GM19351 (cell line): ENCODE measurements around the gene SLC29A1.

Experiments used
- ATAC-seq: cut with Tn5 transposase; IDR thresholded peaks from one replicate; pipeline ENCODE4 v1.9.1; 2021; ENCODE audit warnings: mild to moderate bottlenecking, moderate library complexity; ENCODE audit not compliant: unreplicated experiment

SLC29A1 gene

DNA sequence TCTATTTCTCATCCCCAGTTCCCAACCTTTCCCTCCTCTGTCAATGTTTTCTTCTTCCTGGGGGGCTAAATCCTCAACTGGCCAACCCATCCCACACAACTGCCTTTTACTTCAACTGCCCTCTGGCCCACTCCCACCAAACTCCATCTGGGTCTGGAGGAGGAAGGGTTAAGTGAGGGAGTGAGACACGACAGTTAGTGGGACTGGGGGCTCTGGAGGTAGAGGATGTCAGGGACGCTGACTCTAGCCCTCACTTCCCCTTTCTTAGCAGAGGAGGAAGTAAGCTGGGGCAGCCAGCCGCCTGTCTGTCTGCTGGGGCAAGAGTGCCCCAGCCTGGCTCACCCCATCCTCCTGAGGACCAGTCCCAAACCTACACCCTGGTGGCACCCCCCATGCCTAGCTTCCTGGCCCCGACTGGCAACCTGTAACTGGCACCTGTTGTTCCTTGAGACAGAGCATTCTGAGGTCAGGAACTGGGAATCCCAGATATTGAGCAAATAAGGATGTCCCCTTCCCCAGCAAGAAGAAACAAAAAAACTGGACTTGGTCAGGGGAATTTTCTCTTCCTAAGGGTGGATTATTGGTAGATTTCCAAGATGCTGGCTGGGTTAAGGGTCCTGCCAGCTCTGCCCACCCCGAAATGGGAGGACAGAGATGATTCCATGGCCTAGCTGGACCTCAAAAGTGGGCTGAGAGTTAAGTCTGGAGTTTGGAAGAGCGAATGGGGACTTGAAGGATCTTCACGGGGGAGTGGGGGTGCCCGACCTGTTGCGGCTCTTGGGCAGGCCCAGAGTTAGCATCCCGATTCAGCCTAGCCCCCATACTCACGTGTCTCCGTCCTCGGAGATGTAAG is 41.0 kb downstream of the SLC29A1 start:
- ATAC-seq: peak; percentile 35

DNA sequence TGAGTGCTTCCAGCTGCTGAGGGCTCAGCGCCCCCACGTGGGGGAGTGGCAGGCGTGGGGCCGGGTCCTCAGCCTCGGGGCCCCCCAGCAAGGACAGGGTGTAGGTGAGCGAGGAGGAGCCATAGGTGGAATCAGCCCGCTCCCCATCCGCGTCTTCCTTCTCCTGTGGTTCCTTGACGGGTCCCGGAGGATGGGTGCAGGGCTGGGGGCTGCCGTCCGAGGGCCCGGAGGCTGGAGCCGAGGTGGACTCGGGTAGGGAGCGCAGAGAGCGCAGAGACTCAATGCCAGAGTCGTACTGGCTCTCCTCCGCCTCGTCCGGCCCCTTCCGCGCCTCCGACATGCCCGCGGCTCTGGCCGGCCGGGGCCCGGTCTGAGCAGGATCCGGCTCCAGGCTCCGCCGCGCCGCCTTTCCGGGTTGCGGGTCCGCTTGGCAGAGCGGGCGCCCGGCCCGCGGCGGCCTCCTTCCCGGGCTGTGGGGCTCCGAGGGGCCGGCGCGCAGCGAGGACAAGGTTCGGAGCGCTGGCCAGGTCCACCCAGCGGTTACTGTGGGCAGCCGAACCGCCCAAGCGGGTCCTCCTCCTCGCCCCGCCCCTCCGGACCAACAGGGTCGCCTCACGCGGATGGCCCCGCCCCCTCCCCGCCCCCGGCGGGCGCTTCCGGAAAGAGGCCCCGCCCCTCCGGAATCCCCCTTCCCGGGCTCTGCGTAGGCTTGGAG is 41.8 kb downstream of the SLC29A1 start, which contains the start of gene NFKBIE:
TSS of gene NFKBIE (minus strand) at position 545 of the 715 bp plus-strand sequence. CDS start at position 340, 205 bp downstream.
- ATAC-seq: peak; percentile 30

DNA sequence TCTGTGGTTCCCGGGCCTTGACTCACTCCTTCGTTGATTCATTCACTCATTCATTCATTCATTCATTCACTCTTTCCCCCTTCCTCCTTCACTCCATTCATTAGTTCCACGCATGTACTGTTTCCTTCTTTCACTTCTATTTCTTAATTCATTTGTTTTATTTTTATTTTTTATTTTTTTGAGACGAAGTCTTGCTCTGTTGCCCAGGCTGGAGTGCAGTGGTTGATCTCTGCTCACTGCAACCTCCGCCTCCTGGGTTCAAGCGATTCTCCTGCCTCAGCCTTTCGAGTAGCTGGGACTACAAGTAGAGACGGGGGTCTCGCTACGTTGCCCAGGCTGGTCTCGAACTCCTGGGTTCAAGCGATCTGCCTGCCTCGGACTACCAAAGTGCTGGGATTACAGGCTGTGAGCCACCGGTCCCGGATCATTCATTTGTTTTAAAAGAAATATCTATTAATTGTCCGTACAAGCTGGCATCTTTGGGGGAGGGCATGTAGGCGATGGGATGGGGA is 42.4 kb downstream of the SLC29A1 start:
- ATAC-seq: no peak

DNA sequence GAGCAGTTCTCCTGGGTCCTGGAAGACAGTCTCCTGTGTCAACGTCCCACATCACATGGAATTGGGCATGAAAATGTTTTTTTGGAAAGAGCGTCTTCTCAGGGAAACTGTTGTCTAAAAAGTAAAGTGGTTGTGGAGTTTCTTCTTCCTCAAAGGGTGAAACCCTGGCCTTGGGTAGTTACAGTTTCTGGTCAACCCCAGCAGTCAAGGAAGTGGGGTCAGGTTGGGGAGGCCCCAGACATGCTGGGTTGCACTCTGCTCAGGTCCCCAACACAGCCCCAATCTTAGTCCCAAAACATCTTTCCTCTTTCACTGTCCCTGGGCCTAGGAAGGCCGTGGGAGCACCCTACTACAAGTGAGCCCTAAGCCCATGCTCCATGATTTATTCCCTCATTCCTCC is 43.0 kb downstream of the SLC29A1 start:
- peak; percentile 41 for ATAC-seq

DNA sequence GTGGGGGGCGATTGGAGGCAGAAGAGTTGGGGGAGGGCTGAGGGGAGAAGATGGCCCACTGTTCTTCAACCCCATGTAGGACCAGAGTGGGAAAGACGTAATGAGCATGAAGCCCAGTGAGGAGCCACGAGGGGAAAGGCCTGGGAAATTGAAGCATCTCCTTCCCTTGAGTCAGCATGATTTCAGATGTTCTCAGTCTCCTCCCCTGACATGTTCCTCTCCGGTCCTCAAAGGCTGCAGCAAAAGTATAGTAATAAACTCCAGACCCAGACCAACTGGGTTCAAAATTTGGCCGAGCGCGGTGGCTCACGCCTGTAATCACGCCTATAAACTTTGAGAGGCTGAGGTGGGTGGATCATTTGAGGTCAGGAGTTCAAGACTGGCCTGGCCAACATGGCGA is 43.9 kb downstream of the SLC29A1 start:
- no peak for ATAC-seq

DNA sequence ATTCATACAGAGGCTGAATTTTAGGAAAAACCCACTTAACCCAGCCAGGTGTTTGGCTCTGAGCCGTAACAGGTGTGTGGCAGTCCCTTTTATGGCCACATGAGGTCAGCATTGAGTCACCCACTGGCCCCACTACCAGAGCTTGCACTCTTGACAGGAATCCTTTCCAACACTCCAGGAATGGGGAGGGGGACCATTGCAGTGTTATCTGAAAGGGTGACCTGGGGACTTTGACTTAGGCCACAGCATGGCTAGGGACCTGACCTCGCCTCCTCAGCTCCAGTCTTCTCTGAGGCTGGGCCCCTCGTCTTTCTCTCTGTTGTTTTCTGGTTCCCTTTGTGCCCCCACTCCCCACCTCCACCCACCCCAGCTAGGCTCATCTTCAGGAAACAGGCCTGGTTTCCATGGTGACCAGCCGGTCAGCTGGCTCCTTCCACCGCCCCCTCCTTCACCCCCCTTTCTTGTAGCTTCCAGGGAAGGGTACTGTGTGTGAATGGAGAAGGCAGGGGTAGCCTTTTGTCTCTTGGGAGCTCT is 44.8 kb downstream of the SLC29A1 start:
- no peak for ATAC-seq

DNA sequence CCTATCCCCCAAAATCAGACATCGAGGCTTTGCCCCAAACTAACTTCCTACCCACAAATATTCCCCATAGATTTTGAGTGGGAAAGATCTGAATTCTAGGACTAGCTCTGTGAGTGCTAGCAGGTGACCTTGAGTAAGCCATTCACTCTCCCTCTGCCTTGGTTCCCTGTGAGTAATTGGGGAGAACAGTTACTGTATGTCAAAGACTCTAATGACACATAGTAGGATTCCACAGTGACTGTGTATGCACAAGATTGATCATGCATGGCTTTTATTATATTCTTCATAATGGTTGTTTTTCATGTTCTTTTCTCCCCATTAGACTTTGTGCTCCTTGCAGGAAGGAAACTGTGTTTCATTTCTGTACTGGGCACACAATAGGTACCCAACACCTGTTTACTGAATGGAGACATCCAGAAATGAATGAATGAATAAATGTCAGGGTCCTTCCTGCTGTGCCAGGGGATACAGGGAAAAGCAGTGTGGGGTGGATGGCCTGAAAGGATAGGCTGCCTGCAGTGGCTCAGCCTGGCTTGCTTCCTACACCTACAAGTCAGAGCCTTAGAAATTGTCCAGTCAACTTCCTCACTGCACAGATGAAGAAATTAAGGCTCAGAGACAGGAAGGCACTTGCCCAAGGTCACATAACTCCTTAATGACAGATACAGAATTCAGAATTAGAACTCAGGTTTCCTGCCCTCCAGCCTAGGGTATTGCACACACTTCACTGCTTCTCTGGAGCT is 46.0 kb downstream of the SLC29A1 start:
- no peak for ATAC-seq

DNA sequence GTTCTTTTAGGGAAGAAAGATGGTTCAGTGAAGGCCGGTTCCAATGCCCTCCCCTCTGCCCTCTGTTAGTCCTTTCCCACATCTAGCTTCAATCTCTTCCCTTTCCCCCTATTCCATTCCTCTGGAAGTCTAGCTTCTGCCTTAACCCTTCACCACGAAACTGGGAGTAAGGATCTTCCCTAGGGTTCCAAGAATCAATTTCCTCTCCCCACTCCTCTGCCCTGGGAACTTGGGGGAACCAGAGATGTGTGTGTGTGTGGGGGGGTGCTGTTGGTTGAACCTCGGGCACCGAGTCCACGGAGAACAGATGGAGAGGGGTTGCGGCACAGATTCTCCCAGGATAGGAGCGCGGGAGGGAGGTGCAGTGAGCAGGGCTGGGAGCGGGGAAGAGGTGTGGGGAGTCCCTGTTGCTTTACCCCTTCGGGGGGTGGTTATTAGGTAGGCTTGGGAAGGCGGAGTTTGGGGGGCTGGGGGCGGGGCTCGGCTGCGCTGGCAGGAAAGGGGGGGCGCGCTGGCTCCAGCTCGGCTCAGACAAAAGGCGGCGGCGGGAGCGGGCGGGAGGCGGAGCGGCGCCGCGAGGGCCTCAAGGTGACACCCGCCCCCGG is 46.6 kb downstream of the SLC29A1 start, which contains the start of gene TMEM151B:
TSS of gene TMEM151B (plus strand) at position 530 of the 605 bp plus-strand sequence. CDS start 293 bp downstream, outside the sequence.
- no peak for ATAC-seq

DNA sequence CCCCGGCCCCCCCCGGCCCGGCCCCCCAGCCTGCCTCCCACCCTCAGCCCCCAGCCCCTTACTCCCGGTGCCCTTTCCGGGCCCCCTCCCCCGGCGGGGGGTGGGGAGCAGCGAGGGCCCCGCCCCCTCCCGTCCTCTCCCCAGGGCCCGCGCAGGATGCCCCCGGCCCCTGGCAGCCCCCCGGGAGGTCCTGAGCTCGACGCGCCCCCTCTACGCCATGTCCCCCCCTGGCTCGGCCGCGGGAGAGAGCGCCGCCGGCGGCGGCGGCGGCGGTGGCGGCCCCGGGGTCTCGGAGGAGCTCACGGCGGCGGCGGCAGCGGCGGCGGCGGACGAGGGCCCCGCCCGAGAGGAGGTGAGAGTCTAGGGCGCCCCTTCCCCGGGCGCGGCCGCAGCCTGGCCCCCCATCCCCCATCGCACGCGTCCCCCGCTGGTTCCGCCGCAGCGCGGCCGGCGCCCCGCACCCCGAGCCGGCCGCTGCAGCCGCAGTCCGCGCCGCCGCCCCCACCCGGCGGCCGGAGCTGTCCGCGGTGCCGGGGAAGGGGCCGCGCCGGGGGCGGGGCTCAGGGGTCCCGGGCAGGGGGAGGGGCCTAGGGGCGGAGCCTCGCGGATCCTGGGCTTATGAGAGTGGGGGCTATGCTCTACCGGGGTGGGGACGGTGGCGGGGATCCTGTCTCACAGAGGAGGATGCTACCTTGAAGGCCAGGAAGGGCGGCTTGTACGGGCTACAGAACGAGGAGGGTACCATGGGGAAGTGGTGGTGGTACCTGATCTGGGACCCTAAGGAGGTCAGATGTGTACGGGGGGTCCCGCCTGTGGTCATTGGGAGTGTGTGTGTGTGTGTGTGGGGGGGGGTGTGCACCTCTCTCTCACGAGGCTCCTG is 47.4 kb downstream of the SLC29A1 start:
- no peak for ATAC-seq

DNA sequence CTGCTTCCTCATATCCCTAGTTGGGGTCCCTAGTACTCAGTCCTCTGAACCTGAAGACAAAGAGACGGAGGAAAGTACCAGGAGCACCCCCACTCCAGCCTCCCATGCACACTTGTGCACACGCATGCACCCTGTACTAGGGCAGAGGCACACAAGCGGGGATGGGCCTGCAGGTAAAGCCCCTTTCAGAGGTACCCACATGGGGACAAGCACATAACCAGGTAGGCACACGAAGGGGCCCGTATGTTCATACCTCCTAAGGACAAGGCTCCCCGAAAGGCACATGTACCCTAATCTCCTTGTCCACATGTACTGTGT is 48.0 kb downstream of the SLC29A1 start:
- ATAC-seq: no peak

DNA sequence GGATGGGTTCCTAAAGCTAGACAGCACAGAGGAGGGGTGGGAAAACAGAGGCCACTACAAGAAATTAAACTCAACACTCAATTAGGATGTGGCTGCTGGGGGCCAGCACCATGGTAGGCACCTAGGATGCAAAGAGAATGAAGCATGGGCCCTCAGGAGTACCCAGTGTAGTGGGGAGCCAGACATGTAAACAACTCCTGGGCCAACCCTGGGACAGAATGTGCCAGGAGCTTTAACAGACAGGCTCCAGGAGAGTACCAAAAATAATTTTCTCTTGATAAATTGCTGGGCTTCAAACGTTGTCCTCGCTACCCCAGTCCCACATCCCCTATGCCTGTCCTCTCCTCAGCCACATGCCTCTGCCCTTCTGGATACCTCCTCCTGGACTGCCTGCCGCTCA is 48.5 kb downstream of the SLC29A1 start:
- no peak for ATAC-seq

DNA sequence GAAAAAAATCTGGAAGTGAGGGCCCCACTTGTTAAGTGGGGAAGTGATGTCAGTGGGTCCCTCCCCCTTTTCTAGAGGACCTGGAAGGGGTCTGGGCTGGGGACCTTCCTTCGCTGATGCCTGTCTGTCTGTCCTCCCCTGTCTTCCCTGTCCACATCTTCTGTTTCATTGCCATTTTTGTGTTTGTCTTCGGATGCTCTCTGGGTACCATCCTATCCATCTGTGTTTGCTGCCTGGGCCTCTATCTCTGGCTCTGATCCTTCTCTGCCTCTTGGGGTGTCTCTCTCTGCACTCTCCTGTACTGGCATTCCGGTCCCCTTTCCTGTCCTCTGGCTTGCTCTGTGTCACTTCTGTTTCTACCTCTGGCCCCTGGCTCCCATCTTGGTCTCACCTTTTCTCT is 49.1 kb downstream of the SLC29A1 start:
- no peak for ATAC-seq

DNA sequence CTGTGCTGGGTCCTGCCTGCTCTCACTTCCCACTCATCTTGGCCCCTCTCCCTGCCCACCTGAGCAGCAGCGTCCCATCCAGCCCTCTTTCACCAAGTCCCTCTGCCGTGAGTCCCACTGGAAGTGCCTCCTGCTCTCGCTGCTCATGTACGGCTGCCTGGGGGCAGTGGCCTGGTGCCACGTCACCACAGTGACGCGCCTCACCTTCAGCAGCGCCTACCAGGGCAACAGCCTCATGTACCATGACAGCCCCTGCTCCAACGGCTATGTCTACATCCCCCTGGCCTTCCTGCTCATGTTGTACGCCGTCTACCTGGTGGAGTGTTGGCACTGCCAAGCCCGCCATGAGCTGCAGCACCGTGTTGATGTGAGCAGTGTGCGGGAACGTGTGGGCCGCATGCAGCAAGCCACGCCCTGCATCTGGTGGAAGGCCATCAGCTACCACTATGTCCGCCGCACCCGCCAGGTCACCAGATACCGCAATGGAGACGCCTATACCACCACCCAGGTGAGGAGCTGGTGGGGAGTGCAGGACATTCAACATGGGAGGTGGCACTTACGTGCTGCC is 49.7 kb downstream of the SLC29A1 start:
- no peak for ATAC-seq

DNA sequence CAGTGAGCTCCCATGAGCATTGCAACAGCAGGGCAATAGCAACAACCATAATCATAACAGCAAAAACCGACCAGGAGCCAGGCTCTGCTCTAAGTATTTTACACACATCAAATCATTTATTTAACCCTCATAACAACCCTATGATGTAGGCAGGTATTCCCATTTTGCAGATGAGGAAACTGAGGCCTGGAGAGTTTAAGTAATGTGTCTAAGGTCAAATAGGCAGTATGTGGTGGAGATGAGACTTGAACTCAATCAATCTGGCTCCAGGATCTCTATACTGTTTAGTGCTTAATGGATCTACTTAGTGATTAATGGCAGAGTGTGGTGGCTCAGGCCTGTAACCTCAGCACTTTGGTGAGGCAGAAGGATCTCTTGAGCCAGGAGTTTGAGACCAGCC is 50.2 kb downstream of the SLC29A1 start:
- no peak for ATAC-seq

DNA sequence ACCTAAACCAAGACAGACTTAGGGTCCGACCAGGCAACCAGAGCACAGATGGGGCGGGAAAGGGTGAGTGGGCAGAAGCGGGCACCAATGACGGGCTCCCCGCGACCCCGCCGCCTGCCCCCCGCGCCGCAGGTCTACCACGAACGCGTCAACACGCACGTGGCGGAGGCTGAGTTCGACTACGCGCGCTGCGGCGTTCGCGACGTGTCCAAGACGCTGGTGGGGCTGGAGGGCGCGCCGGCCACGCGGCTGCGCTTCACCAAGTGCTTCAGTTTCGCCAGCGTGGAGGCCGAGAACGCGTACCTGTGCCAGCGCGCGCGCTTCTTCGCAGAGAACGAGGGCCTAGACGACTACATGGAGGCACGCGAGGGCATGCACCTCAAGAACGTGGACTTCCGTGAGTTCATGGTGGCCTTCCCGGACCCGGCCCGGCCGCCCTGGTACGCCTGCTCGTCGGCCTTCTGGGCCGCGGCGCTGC is 51.9 kb downstream of the SLC29A1 start:
- ATAC-seq: no peak

DNA sequence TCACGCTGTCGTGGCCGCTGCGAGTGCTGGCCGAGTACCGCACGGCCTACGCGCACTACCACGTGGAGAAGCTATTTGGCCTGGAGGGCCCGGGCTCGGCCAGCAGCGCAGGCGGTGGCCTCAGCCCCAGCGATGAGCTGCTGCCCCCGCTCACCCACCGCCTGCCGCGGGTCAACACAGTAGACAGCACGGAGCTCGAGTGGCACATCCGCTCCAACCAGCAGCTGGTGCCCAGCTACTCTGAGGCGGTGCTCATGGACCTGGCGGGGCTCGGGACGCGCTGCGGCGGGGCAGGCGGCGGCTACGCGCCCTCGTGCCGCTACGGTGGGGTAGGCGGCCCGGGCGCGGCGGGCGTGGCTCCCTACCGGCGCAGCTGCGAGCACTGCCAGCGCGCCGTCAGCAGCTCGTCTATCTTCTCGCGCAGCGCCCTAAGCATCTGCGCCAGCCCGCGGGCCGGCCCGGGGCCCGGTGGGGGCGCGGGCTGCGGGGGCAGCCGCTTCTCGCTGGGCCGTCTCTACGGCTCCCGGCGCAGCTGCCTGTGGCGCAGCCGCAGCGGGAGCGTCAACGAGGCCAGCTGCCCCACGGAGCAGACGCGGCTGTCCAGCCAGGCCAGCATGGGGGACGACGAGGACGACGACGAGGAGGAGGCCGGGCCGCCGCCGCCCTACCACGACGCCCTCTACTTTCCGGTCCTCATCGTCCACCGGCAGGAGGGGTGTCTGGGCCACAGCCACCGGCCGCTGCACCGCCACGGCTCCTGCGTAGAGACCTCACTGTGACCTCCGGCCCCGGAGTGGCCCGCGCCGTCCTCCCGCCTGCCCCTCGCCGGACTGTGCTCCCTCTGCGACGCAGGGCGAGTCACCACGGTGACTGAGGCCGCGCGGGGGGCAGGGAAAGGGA is 52.6 kb downstream of the SLC29A1 start:
- no peak for ATAC-seq

DNA sequence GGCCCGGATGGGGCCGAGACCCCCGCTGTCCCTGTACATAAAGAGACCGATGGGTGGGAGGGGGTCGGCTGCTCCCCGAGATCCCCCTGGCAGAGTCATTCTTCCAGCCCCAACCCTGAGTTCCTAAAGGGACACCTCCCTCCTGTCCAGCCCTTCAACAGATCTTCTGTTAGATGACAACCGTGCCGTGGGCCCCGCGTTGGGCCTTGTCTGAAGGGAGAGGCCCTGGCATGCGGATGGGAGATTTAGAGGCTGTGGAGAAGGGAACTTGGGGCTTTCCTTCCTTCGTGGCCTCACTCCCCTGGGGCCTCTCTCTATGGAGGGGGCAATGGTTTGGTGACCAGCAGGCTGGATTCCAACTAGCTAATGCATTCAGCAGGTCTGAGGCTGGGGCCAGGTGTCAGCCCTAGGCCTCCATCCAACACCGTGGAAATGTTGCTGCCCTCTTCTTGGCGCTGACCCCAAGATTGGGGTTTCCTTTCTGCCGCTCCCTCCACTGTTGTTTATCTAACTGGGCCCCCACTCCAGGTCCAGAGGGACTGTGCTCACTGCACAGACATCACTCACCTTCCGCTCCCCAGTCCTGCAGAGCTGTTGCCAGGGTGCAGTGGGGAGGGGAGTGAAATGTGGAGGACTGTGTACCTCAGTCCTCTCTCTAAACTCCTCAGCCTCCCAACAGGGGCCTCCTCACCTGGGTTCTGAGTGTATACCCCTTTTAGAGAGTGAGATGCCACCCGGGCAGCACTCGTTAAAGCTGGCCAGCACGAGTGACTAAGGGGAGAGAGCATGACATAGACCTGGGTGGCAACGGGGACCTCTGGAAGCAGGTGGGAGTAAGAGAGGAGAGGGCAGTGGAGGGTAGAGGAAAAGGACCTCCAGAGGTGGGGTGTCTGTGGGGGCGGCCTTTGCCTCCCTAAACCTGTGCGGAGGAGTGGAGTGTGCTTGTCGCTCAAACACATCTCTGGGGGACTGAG is 53.6 kb downstream of the SLC29A1 start:
- ATAC-seq: no peak
